ENCODE results near the gene NFKBIE. TPM values are rescaled to one million over a fixed set of nuclear protein-coding genes. Genes with fewer than 3 reads are reported as not detected.

NFKBIE gene
- total and polyA plus RNA-seq, 12 donors = 1.5 to 8.7 (median 3.6) TPM

DNA sequence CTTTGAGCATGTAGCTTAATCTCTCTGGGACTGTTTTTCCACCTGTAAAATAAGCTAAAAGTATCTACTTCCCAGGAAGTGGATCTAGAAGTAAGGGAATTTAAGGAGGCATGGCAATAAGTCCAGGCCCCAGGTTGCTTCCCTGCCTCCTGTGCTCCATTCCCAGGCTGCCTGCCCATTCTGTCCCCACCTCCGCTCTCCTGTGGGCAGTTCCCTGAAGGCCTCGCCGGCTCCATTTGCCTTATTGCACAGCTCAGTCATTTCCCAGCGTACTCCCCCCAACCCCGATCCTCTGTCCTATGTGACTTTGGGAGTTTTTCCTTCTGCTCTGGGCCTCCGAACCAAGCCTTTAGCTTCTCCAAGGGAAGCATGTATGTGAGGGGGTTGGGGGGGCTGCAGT lies 37.3 kb downstream of the NFKBIE start:
- H3K4me3 ChIP-seq = peak overlapping the region in 8 of 10 donors; percentile 23 to 51 (median 49)

DNA sequence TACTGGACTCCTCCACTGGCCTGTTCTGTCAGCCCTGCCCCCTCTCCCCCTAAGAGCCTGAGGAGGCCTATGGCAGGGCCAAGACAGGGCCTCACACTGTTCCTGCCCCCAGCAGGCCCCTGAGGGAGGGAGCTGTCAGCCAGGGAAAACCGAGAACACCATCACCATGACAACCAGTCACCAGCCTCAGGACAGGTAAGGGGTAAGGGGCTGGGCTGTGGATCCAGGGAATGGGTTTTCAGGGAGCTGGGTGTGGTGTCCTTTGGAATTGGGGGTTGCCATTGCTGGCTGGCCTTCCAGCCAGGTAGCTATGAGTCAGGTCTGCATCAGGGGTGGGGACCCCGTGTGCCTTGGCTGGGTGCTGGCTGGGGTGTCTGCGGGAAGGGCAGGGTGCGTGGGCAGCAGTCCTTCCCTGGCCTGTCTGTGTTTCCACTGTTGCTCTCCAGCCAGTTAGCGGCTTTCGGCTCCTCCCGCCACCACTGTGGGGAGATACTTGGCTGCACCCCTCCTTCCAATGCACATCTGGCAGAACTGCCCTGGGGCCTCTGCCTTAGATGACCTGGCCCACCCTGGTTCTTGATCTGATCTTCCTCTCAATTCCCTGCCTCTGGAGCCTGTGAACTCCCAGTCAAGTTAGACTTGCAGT lies 38.1 kb downstream of the NFKBIE start:
- peak overlapping the region; percentile 88 to 98 (median 94) for H3K27ac ChIP-seq
- H3K4me3 ChIP-seq = peak overlapping the region; percentile 11 to 51 (median 43)
- DNase-seq = no peak
- peaks cover 0 to 37% (median 12%) of the 10 kb centered on the region in 9 donors for H3K36me3 ChIP-seq
- TF ChIP-seq, protein P1, sequence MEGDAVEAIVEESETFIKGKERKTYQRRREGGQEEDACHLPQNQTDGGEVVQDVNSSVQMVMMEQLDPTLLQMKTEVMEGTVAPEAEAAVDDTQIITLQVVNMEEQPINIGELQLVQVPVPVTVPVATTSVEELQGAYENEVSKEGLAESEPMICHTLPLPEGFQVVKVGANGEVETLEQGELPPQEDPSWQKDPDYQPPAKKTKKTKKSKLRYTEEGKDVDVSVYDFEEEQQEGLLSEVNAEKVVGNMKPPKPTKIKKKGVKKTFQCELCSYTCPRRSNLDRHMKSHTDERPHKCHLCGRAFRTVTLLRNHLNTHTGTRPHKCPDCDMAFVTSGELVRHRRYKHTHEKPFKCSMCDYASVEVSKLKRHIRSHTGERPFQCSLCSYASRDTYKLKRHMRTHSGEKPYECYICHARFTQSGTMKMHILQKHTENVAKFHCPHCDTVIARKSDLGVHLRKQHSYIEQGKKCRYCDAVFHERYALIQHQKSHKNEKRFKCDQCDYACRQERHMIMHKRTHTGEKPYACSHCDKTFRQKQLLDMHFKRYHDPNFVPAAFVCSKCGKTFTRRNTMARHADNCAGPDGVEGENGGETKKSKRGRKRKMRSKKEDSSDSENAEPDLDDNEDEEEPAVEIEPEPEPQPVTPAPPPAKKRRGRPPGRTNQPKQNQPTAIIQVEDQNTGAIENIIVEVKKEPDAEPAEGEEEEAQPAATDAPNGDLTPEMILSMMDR (IDR thresholded peaks at IDR 0.05) = no peak
- 40 to 42% methylated on average over 7 of the region's 7 CpGs for WGBS, 2 donors
- ATAC-seq = peak in 7 of 8 donors; percentile 1 to 38 (median 19)
- H3K4me1 ChIP-seq = peaks cover 31 to 96% (median 83%) of the 10 kb centered on the region in 9 donors
- no peaks in the 10 kb centered on the region for H3K27me3 ChIP-seq
- no peaks in the 10 kb centered on the region for H3K9me3 ChIP-seq
- intact Hi-C loops (cut with DNase I) = loop anchor here in 1 of 10 donors (10.0 kb wide), 1 partner anchor 452 kb away; the partner anchor contains the start of gene VEGFA

More for the DNA sequence above, 37.3 kb downstream of the NFKBIE start:
- ATAC-seq (no peak), DNase-seq (no peak)
- WGBS, 2 donors = 51 to 74% methylated on average over 6 of the region's 6 CpGs
- peak overlapping the region; percentile 88 to 98 (median 94) for H3K27ac ChIP-seq
- H3K9me3 ChIP-seq = no peaks in the 10 kb centered on the region
- TF ChIP-seq, protein P1 (IDR thresholded peaks at IDR 0.05) = no peak
- H3K4me1 ChIP-seq = peaks cover 31 to 96% (median 83%) of the 10 kb centered on the region in 9 donors
- H3K27me3 ChIP-seq = no peaks in the 10 kb centered on the region
- H3K36me3 ChIP-seq = peaks cover 0 to 44% (median 20%) of the 10 kb centered on the region in 9 donors
- intact Hi-C loops (cut with DNase I) = loop anchor here in 1 of 10 donors (10.0 kb wide), 1 partner anchor 453 kb away; the partner anchor contains the start of gene VEGFA

DNA sequence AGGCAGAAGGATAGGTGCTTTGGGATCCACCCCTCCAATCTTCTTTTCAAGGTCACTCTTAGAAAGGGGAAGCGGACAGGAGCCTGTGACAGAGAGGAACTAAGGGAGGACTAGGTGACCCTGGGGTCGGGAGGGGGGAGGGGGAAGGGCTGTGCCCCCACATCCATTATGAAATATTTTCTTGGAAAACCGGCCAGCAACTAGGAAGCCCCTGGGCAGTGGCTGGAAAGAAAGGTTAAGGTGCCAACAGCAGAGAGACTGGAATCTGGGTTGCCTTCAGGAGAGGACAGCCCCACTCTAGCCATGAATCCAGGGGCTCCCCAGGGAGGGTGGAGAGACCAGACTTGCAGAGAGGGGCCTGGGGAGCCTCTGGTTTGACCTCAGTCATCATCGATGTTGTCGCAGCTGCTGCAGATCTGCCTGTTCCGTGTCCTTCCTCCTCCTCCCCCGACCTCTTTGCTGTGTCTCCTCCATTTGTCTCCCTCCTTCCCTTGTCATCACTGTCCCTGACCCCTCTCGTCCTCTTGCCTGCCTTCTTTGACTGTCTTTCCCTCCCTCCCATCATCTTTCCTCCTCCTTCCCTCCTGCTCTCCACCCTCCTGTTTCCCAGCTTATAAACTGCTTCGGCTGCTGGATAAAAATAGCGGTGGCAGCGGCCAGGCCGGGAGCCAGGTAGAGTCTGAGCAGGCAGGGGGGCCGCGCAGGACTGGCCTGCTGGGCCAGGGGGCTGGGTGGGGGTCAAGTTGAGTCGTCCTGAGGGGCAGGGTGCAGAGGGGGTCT lies 38.8 kb downstream of the NFKBIE start:
- peak overlapping the region; percentile 11 to 51 (median 43) for H3K4me3 ChIP-seq
- ATAC-seq (peak; percentile 10 to 66 (median 42)), DNase-seq (peak; percentile 62 to 64)
- TF ChIP-seq, protein P1 (IDR thresholded peaks at IDR 0.05) = no peak
- WGBS, 2 donors = 24 to 36% methylated on average over 15 of the region's 15 CpGs
- intact Hi-C loops (cut with DNase I) = loop anchor here in 1 of 10 donors (10.0 kb wide), 1 partner anchor 452 kb away; the partner anchor contains the start of gene VEGFA
- H3K27ac ChIP-seq = peak overlapping the region; percentile 88 to 98 (median 94)
- peaks cover 35 to 96% (median 84%) of the 10 kb centered on the region in 9 donors for H3K4me1 ChIP-seq
- H3K36me3 ChIP-seq = peaks cover 0 to 29% (median 5%) of the 10 kb centered on the region in 9 donors
- no peaks in the 10 kb centered on the region for H3K9me3 ChIP-seq
- no peaks in the 10 kb centered on the region for H3K27me3 ChIP-seq

Data from heart right ventricle (tissue), 16 donors.